GM18867 (cell line): Measurements from ENCODE around the gene TUBAL3.
"Not testable (repeated sequence)": the region's sequence is repeated elsewhere in the genome, so short reads cannot be mapped to it uniquely, and the experiment has no call there.

Source experiments
- ATAC-seq: cut with Tn5 transposase; IDR thresholded peaks from one replicate; pipeline ENCODE4 v1.9.1; 2021; ENCODE audit warnings: mild to moderate bottlenecking, moderate library complexity; ENCODE audit not compliant: unreplicated experiment

The TUBAL3 gene

DNA sequence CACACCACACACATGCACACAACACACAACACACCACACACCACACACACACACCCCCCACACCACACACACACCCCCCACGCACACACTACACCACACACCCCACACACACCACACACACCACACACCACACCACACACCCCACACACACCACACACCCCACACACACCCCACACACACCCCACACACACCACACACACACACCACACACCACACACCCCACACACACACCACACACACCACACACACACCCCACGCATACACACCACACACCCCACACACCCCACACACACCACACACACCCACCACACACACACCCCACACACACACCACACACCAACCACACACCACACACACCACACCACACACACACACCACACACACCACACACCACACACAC is 23.4 kb downstream of the TUBAL3 start:
- ATAC-seq = no peak

- ATAC-seq = not testable (repeated sequence)
Observed at GRCh38 chr10:5380395-5380794, 24.2 kb downstream of the TUBAL3 start.

GRCh38 chr10:5379202-5379601 is 25.4 kb downstream of the TUBAL3 start:
- not testable (repeated sequence) for ATAC-seq

- ATAC-seq = no peak
Observed at GRCh38 chr10:5376450-5376849, 28.2 kb downstream of the TUBAL3 start.

DNA sequence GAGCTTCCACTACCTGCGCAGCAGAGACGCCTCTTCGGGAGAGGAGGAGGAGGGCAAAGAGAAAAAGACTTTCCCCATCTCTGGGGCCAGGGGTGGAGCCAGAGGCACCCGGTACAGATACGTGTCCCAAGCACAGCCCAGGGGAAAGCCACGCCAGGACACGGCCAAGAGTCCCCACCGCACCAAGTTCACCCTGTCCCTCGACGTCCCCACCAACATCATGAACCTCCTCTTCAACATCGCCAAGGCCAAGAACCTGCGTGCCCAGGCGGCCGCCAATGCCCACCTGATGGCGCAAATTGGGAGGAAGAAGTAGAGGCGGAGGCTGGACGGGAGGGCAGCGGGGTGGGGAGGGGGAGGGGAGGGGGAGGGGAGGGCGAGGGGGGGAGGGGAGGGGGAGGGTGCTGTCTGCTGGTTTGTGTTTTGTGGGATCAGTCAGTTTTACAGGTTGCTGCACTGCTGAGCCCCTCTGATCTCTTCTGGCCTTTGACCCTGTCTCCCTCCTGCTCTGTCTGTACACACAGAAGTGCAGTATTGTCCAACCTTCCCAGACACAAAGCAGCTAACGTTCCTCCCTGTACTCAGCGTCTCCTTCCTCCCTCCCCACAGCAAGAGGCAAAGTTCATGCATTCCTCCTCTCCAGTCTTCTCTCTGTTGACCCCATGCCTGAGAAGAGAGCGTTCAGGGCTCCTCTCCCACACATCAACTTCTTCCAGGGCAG is 30.6 kb downstream of the TUBAL3 start:
- no peak for ATAC-seq

DNA sequence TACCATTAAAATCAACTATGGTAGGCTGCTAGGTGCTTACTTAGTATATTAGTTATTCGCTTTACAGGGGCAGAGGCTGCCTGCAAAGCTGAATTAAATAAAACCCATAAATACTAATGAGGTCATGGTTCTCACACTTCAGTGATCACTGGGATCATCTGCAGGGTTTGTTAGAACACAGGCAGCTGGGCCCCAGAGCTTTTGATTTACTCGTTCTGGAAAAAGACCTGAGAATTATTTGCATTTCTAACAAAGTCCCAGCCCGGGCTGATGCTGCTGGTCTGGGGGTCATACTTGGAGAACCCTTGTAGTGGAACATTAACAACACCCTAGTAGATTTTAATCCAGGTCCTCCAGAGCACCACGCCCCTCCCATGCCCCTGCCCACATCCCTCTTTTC is 31.3 kb downstream of the TUBAL3 start:
- ATAC-seq = no peak

DNA sequence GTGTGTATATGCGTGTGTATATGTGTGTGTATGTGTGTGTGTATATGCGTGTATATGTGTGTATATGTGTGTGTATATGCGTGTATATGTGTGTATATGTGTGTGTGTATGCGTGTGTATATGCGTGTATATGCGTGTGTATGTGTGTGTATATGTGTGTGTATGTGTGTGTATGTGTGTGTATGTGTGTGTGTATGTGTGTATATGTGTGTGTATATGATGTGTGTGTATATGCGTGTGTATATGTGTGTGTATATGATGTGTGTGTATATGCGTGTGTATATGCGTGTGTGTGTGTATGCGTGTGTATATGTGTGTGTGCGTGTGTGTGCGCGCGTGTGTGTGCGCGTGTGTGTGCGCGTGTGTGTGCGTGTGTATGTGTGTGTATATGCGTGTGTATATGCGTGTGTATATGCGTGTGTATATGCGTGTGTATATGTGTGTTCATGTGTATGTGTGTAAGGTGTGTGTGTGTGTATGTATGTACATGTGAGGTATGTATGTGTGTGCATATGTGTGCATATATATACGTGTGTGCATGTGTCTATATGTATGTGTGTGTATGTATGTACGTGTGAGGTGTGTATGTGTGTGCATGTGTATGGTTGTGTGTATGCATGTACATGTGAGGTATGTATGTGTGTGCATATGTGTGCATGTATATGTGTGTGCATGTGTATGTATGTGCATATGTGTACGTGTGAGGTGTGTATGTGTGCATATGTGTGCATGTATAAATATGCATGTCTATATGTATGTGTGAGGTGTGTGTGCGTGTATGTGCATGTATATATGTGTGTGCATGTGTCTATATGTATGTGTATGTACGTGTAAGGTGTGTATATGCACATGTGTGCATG is 33.9 kb downstream of the TUBAL3 start:
- ATAC-seq = no peak

- ATAC-seq = no peak
Observed at GRCh38 chr10:5369362-5370158, 35.1 kb downstream of the TUBAL3 start.

DNA sequence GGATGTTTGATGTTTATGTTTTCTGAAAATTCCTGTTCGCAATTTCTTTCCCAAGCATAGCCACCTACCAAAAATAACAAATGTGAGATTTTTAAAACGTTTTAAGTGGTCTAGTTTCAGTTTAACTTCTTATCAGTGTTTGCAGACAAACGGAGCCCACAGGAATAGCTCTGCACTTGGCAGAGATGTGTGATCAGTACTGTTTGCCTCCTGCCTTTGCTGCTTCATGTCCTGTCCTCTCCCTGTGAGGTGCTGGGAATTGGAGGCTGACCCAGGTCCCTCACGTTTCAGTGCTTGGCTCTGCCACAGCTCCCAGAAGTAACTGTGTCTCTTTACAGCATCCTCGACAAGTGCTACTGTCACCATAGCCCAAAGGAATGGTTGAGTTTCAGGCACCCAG is 38.7 kb downstream of the TUBAL3 start:
- ATAC-seq = no peak

DNA sequence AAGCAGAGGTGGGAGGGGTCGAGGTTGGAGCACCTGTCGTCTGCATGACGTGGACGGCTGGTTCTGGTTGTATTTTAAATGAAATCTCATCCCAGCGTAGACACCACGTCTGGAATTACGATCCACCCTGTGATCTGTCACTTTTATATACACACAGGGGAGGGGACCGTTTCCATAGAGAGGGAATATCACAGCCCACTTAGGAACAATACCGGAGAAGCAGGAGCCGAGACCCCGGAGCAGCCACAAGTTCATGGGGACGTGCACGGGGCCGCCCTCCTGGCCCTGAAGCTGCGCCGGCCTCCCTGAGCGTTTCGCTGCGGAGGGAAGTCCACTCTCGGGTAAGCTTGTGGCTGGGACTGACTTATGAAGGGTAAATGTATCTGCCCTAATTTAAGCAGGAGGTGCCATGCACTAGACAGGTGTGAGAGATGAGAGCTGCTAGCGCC is 39.7 kb downstream of the TUBAL3 start, which contains the start of gene UCN3:
TSS of gene UCN3 (plus strand) at position 77 of the 449 bp plus-strand sequence. CDS start 8,755 bp downstream, outside the sequence.
- ATAC-seq = no peak

DNA sequence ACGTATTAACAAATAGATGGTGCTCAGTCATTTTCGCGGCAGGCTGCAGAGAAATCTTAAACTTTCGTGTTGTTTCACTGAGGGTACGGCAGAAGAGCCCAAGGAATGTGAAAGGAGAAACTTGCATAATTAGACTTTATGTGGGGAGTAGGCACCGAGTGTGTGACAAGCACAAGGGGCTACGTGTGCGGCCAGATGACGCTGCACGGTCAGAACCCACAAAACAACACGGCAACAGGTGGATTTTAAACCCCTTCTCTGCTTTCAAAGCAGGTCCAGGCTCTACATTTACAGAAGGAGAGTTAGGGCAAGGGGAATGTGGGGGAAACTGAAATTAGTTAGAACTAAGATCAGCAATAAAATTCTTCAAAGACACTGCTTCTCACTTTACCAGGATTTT is 40.3 kb downstream of the TUBAL3 start:
- ATAC-seq = no peak

DNA sequence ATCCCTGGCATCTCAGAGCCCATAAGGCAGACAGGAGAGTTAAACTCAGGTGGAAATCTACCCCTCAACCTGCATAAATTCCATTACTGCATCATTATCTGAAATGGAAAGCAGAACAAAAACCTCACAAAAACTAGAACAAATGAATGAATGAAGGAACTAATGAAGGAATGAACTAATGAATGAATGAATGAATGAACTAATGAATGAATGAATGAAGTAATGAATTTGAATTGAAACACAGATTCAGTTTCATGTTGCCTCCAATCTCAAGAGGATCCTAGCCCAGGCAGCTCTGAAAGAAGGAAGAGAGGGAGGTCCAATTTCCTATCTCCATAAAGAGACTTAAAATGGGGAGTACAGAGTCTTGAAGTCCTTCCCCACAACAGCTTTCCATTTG is 41.8 kb downstream of the TUBAL3 start:
- ATAC-seq = no peak

DNA sequence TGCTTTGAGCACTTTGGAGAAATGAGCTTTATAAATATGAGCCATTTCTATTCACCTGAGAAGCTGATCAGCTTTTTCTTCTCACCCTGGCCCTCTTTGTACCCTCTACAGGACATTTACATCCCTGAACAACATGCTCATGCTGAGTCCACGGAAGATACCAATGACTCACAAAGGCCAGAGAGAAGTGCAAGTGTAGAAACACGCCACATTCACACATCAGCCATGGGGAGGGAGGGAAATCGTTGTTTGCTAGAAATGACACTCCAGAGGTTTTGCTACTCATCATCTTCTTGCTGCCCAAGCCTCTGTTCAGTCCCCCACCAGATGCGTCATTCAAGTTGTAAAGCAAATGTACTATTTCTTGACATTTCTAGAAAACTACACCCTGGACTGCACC is 42.7 kb downstream of the TUBAL3 start:
- ATAC-seq = no peak

GRCh38 chr10:5360318-5360915 is 44.2 kb downstream of the TUBAL3 start:
- ATAC-seq = no peak

DNA sequence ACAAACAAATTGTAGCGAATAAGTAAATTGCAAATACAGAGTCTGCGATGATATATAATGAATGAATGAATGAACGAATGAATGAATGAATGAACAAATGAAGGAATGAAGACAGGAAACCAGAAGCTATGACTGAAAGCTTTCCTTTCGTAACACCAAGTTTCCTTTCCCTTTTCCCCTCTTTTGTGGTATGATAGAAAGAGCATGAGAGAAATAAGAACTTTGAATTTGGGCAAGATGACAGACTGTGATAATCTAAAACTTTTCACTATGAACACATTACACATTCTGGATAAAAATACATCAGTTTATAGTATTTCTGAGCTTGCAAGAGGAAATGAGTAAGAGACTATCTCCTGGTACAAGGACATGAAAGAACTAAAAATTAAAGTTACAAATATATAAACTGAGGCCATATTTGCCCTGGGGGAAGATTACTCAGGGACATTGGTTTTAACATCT is 48.3 kb downstream of the TUBAL3 start:
- ATAC-seq = no peak

DNA sequence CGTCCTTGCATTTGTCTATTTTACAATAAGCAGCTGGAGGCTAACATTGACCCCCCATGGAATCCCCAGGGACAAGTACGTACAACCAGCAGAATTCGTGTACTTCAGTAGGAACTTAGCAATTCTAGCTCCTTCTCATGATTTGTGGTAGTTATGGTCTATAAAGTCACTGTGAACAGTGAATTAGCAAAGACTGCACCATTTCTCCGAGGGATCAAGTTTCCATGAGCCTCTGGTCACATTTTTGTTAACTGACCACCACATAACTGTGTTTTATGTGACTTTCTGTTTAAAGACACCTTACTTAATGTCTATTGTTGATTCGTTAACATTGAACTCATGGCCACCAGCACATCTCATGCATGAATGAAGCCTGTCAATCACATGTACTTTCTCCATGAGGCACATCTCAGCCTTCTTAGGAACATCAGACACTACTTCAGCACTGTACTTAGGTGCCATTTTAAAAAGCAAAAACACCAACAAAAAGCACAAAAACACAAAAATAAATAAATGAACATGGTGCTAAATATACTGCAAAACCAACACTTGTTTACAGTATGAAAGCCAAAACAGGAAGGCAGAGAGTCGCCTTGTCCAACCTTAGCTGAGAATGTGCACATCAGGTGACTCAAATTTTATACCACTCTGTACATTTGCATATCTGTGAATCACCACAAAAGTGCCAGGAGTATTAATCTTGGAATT is 48.9 kb downstream of the TUBAL3 start:
- no peak for ATAC-seq

- ATAC-seq = peak; percentile 81
Observed at GRCh38 chr10:5354068-5354467, 50.6 kb downstream of the TUBAL3 start.

GRCh38 chr10:5349362-5349761 is 55.3 kb downstream of the TUBAL3 start:
- no peak for ATAC-seq

DNA sequence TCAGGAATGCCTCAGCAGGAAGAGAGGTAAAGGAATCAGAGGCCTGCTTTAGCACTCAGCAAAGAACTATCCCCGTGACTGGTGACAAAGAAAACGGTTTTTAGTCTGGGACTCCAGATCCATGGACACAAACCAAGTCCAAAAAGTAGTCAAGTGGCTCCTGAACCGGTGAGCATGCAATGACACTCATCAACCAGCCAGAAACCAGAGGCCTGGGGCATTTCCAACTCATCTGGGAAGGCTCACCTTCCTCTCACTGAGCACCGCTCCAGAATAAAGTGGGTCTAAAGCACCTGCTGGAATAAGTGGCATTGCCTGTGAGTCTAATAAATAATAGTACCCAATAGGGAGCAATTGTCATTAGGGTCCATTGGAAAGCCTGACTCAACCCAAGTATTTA is 57.7 kb downstream of the TUBAL3 start:
- no peak for ATAC-seq

- ATAC-seq = no peak
Observed at GRCh38 chr10:5344746-5345145, 59.9 kb downstream of the TUBAL3 start.
